HG03103 (cell line): Measurements from ENCODE around the gene C10orf120.

Experiments
- ATAC-seq: cut with Tn5 transposase; IDR thresholded peaks from one replicate; pipeline ENCODE4 v1.9.1; 2021; ENCODE audit warnings: low read depth; ENCODE audit not compliant: unreplicated experiment

Gene C10orf120

DNA sequence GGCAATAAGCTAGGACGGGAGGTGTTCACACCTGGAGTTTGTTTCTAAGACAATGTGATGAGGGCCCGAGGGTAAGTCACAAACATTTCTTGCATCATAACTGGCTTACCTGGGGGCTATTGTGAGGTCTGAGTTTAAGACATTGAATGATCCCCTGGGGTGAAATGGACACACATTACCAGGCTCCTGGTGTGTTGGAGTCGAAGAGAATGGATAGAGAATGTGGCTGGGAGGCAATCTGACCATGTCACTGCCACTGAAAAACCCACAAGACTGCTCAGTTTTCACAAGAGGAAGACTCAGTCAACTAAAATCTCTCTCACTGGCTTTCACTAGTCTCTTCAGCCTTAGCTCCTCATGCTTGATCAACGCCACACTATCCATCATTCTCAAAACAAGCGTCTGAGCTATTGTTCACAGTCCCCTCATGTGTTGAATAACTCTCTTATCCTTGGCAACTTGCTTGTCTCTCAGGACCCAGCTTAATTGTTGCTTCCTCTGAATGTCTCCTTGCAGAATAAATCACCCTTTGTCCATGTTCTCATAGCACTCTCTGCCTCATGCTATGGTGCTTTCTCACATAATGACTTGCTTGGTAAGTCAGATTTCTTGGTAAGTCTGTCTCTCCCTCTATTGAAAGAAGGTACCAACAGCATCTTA, at the start of gene C10orf120:
TSS of gene C10orf120 (minus strand) at position 51 of the 660 bp plus-strand sequence. CDS start 56 bp downstream, outside the sequence.
- no peak for ATAC-seq

GRCh38 chr10:122748496-122748895, 48.9 kb upstream of the C10orf120 start:
- no peak for ATAC-seq

DNA sequence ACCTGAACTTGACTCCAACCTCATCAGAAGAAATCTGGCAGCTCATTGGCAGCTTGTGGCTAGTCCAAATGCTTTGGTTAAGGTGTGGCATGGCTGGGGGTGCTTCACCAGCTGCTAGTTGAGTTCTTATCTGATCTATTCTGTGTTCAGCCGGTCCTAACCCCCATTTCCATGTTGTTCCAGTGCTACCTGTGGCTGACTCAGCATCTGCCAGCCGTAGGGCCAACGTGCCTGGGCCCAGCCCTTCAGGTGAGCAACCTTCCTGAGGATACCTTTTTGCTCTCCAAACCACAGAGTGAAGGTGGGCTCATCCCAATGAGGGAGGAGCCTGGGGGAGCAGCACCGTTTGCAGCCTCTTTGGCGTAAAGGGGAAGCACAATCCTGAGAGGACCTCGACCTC, 46.8 kb upstream of the C10orf120 start:
- ATAC-seq: no peak

DNA sequence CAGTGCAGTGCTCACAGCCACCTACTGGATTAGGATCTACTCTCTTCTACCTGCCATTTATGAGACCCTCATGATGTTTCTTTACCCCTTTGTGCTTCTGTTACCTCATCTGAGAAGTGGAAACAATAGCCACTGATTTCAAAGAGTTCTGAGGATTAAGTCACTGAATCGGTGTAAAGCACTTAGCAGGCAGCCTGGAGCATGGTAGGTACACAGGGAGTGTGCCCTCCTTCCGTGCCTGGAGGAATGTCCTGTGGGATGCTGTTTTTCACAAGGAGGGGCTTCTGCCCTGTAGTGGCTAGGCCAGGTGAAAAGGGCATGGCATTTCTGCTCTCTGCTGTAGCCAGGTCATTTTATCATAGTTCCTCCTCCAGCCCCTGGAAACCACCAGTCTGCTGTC, 44.6 kb upstream of the C10orf120 start:
- no peak for ATAC-seq

GRCh38 chr10:122740640-122741039, 41.0 kb upstream of the C10orf120 start:
- no peak for ATAC-seq

DNA sequence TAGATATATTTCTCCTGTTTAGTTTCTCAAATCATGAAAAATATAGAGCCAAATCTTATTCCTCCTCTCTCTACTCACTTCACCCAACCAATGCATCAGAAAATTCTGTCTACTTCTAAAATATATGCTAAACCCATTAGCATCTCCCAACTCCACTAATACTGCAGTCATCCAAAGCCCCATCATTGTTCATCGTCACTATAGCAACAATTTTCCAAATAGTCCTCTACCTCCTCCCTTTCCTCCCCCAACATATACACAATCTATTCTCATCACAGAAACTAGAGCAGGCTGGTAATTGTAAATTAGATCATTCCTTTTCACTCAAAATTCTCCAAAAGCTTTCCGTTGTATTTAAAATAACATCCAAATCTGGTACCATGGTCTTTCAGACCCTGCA, 38.4 kb upstream of the C10orf120 start:
- no peak for ATAC-seq

DNA sequence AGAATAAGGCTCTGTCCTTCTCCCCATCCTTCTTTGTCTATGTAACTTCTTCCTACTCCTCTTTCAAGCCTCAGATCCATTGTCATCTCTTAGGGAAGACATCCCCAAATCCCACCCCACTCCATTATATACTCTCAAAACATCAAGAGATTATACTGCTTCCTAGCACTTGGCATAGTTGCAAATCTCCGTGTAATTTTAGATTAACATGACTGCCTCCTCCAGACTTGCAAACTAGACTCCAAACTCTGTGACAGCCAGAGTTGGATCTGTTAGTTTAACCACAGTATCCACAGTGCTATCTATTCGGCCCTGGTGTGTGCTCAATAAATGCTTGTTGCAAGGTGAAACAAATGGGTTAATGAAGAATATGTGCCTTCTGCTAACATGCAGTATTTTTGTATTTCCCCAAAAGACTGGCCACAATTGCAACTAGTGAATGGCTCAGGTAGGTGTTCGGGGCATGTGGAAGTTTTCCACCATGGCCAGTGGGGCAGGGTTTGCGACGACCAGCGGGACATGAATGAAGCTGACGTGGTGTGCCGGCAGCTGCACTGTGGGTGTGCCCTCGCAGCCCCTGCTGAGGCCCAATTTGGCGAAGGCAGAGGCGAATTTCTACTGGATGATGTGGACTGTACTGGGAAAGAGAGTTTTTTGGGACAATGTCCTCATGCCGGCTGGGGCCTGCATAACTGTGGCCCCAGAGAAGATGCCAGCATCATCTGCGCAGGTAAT, 34.5 kb upstream of the C10orf120 start:
- no peak for ATAC-seq

GRCh38 chr10:122733443-122733842, 33.8 kb upstream of the C10orf120 start:
- ATAC-seq: no peak

- no peak for ATAC-seq
Observed at GRCh38 chr10:122730238-122730637, 30.6 kb upstream of the C10orf120 start.

- ATAC-seq: no peak
Observed at GRCh38 chr10:122729126-122729525, 29.5 kb upstream of the C10orf120 start.

DNA sequence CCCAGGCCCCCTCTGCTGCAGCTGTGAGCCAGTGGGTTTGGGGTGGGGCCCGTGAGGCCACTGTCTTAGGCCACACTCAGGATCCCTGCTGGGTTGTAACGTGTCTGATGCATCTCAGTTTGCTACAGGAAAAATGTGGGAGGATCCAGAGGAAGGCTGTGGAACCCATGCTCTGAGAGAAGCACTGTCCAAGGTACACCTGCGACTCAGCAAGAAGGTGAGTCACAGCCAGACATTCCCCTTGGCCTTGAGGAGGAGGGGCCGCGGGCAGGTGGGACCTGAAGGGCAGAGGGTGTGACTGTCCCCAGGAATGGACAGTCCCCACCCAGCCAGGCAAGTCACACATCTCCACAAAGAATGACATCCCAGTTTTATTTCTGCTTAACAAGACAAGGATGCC, 27.8 kb upstream of the C10orf120 start:
- ATAC-seq: no peak

DNA sequence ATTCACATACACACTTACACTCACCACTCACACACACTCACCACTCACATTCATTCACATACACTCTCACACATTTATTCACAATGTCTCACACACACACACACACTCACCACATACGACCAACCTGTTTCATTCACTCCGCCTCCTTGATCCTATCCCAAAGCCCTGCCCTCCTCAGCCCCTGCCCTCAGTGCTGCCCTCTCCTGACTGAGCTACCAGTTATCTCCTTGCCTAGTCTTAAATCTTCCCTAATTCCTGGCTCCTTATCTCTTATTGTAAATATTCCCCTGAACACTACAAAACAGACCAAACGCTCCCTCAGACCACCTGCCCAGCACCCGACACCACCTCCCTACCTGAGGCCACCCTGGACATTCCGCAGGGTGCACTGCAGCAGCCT, 26.1 kb upstream of the C10orf120 start:
- no peak for ATAC-seq

- ATAC-seq: no peak
Observed at GRCh38 chr10:122725006-122725405, 25.4 kb upstream of the C10orf120 start.

GRCh38 chr10:122721111-122721510, 21.5 kb upstream of the C10orf120 start:
- no peak for ATAC-seq

- ATAC-seq: no peak
Observed at GRCh38 chr10:122716025-122716424, 16.4 kb upstream of the C10orf120 start.

DNA sequence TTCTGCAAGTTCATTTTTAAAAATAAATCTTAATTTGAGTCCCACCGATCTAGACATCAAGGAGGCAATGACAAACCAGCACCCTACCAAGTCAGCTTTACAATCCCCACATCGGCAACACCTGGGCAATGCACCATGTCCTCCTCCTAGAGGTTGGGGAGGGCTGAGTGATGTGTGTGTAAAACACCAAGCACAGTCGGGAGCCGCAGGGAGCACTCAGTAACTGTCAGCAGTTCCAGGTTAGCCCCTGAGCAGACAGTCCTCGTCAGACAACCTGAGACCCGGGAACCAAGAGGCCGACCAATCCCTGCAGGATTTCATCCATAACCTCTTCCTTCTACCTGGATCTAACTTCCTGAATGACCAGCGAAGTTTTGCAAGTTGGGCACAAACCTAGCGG, 15.9 kb upstream of the C10orf120 start:
- no peak for ATAC-seq

DNA sequence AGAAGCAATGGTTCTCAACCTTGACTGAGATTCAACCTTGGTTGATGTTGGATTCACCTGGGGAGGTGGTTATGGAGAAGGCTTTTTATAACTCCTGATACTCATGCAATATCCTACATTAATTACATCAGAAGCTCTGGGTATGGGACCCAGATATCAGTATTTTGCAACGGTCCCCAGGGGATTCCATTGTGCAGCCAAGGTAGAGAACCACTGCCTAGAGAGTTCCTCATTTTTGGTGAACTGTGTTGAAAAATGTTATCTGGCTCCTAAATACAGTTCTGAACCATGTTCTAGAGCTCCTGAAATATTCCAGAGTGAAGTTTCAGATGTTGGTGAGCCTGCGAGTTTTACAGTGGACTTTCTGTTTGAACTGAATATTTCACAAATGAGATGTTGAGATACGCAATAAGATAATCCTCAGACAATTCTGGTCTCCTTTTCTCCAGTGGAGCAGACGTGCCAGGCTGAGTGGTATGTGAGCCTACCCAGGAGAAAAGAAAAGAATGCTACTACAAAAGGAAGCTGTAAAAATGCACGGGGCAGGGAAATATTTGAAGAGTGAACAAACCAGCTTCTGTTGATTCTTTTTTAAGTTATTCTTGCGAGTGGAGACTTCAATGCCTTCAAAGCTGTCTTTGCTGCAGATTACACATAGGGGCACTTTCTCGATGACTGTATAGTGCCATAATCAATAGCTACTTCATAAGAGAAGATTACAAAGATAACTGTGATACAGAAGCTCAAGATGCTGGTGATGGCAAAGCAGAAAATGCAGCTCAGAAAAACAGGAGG, 13.6 kb upstream of the C10orf120 start:
- ATAC-seq: no peak

DNA sequence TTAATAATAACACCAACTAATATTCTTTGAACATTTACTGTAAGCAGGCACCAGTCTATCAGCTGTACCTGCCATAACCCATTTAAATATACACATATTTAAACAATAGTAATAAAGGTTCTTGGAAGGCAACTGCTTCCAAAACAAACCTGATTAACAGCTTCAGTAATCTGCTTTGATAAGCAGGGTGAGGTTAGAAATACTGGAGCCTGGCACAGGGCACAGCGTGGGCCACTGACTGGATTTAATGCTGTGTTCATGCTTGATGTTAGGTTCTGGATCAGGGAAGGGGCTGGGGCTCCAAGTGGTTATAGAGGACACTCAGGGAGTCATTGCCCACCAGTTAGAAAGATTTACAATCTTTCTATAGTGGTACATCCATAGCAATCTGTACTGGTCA, 10.9 kb upstream of the C10orf120 start:
- ATAC-seq: no peak

GRCh38 chr10:122709971-122710370, 10.3 kb upstream of the C10orf120 start:
- ATAC-seq: no peak

DNA sequence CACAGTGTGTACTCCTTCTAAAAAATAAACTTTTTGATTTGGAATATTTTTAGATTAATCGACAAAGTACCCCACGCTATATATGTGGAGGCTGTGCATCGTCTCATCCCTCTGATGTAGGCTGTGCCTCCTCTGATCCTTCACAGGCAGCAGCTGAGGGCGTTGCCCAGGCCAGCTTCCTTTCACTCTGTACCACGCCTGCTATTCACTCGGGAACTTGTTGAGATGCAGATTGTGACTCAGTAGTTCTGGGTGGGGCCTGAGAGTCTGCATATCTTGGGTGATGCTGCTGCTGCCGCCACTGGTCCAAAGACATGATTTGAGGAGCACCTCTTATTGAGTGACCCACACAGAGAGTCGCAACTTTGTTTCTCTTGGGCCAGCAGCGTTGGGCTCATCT, 7.9 kb upstream of the C10orf120 start:
- no peak for ATAC-seq

DNA sequence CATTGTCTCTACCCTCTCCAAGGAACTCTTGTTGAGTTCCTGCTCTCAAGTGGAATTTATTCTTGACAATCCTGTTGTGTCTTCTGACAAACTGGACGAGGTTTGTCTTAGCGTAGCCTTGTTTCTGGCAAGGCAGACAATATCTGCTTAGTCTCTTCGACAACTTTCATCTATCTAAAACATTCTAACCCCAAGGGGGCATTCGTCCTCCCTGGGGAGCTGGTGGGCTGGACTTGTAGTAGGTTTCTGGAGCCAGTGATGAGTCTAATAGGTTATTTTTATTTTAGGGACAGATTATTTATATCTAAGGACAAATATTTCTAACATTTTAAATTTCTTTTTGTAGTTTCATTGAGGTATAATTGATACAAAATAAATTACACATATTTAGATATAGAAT, 7.3 kb upstream of the C10orf120 start:
- ATAC-seq: no peak
